ENCODE results near the gene OARD1.

OARD1 gene

DNA sequence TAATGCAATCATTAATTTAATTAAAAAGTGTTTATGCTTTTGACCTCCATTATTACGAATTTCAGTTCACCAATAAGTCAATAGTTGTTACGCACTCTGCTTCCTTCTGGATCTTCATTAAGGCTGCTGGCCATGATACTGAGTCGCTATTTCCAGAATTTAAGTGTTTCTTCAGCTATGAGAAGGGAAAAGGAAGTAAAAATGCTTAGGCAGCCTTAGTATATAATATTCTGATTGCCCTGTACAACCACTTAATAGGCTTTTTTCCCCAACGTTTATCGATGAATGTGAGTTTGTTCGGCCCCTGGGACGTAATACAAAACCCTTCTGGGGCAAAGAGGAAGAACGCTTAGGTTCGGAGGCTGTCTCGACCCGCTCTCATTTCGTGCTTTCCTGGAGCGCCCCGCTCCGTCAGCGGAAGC, 644 bp downstream of the OARD1 start:
- TF ChIP-seq JUND (IDR thresholded peaks at IDR 0.05; ENCODE audit: low read depth), result no peak
- no peak for DNase-seq (ENCODE audit: low read depth in 1 of 2, low spot score in 1 of 2)
- in situ Hi-C loops (cut with HindIII; ENCODE audit: low pct_unique_long_range_greater_than_20kb, low sequenced_read_pairs), result no loop called here

DNA sequence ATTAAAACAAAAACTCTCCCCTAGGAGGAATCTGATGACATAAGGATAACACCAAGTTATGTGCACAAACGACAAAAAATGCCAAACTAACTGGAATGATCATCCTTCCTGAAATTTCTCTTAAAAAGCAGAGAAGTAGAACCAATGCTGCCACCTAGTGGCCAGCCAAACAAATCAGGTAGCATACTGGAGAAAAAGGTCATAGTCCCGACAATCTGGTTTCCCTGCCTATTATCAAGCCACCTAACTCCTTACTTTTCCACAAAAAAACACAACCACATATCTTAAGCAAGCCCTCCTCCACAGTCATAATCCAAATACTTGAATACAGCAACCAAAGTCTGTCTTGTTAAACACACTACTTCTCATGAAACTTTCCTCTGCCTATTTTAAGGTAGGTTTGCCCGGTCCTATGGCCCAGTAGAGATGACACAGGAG, 5.3 kb downstream of the OARD1 start:
- in situ Hi-C loops (cut with HindIII; ENCODE audit: low pct_unique_long_range_greater_than_20kb, low sequenced_read_pairs), result no loop called here
- peak in 1 of 2 experiments; percentile 78 for DNase-seq (ENCODE audit: low read depth in 1 of 2, low spot score in 1 of 2)
- no peak for TF ChIP-seq JUND (IDR thresholded peaks at IDR 0.05; ENCODE audit: low read depth)

- DNase-seq (ENCODE audit: low read depth in 1 of 2, low spot score in 1 of 2), result no peak
- in situ Hi-C loops (cut with HindIII; ENCODE audit: low pct_unique_long_range_greater_than_20kb, low sequenced_read_pairs), result no loop called here
- TF ChIP-seq JUND (IDR thresholded peaks at IDR 0.05; ENCODE audit: low read depth), result no peak
These were observed 6.6 kb downstream of the OARD1 start for GRCh38 chr6:41065550-41066026.

- no peak for TF ChIP-seq JUND (IDR thresholded peaks at IDR 0.05; ENCODE audit: low read depth)
- no peak for DNase-seq (ENCODE audit: low read depth in 1 of 2, low spot score in 1 of 2)
- in situ Hi-C loops (cut with HindIII; ENCODE audit: low pct_unique_long_range_greater_than_20kb, low sequenced_read_pairs), result no loop called here
These were observed 7.3 kb downstream of the OARD1 start for GRCh38 chr6:41064841-41065240.

DNA sequence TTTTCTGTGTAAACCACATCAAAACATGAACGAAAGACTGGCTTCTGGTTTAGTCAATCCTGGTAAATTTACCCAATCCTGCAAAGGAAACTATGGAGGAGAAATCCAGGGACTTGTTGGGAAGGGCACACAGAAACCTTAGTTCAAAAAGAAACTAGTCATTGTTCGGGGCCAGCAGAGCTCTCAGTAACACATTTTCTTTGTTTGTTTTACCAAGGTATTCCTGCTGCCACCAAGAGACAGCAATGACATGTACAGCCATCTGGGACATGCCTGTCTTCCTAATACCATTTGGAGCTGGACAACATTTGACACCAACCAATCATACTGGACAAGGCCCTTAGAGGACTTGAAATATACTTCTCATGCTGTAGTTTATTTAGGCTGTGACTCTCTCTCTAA, 8.3 kb downstream of the OARD1 start:
- no peak for TF ChIP-seq JUND (IDR thresholded peaks at IDR 0.05; ENCODE audit: low read depth)
- DNase-seq (ENCODE audit: low read depth in 1 of 2, low spot score in 1 of 2), result peak in 1 of 2 experiments; percentile 19
- in situ Hi-C loops (cut with HindIII; ENCODE audit: low pct_unique_long_range_greater_than_20kb, low sequenced_read_pairs), result no loop called here

- DNase-seq (ENCODE audit: low read depth in 1 of 2, low spot score in 1 of 2), result no peak
- in situ Hi-C loops (cut with HindIII; ENCODE audit: low pct_unique_long_range_greater_than_20kb, low sequenced_read_pairs), result no loop called here
- TF ChIP-seq JUND (IDR thresholded peaks at IDR 0.05; ENCODE audit: low read depth), result no peak
These were observed 10.1 kb downstream of the OARD1 start for GRCh38 chr6:41062056-41062455.

- DNase-seq (ENCODE audit: low read depth in 1 of 2, low spot score in 1 of 2), result no peak
- in situ Hi-C loops (cut with HindIII; ENCODE audit: low pct_unique_long_range_greater_than_20kb, low sequenced_read_pairs), result no loop called here
- TF ChIP-seq JUND (IDR thresholded peaks at IDR 0.05; ENCODE audit: low read depth), result no peak
These were observed 10.9 kb downstream of the OARD1 start for GRCh38 chr6:41061196-41061726.

GRCh38 chr6:41059556-41059955, 12.6 kb downstream of the OARD1 start:
- no peak for DNase-seq (ENCODE audit: low read depth in 1 of 2, low spot score in 1 of 2)

GRCh38 chr6:41058783-41059181, 13.4 kb downstream of the OARD1 start:
- no peak for TF ChIP-seq JUND (IDR thresholded peaks at IDR 0.05; ENCODE audit: low read depth)
- in situ Hi-C loops (cut with HindIII; ENCODE audit: low pct_unique_long_range_greater_than_20kb, low sequenced_read_pairs), result no loop called here
- DNase-seq (ENCODE audit: low read depth in 1 of 2, low spot score in 1 of 2), result no peak

More at GRCh38 chr6:41059556-41059955, 12.6 kb downstream of the OARD1 start:
- in situ Hi-C loops (cut with HindIII; ENCODE audit: low pct_unique_long_range_greater_than_20kb, low sequenced_read_pairs), result no loop called here
- TF ChIP-seq JUND (IDR thresholded peaks at IDR 0.05; ENCODE audit: low read depth), result no peak

- TF ChIP-seq JUND (IDR thresholded peaks at IDR 0.05; ENCODE audit: low read depth), result no peak
- in situ Hi-C loops (cut with HindIII; ENCODE audit: low pct_unique_long_range_greater_than_20kb, low sequenced_read_pairs), result no loop called here
- no peak for DNase-seq (ENCODE audit: low read depth in 1 of 2, low spot score in 1 of 2)
These were observed 15.2 kb downstream of the OARD1 start for GRCh38 chr6:41056768-41057490.

DNA sequence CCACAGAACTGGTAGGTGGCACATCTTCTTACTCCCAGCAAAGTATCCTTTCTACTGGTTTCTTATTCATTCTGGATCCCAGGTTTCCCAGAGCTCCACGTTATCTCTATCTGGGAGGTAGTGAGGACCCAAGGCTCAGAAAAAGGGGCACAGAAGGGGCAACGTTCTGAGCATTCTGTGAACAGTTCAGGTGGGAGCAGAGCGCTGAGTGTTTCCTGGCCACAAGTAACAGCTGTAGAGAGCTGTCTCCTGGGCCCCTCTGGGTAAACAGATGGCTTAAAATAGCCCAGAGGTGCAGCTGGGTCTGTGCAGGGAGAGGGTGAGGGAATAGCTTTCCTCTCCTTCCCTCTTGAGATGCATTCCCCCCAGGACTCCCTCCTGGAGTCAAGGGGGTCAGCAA, 17.0 kb downstream of the OARD1 start:
- no peak for TF ChIP-seq JUND (IDR thresholded peaks at IDR 0.05; ENCODE audit: low read depth)
- in situ Hi-C loops (cut with HindIII; ENCODE audit: low pct_unique_long_range_greater_than_20kb, low sequenced_read_pairs), result no loop called here
- no peak for DNase-seq (ENCODE audit: low read depth in 1 of 2, low spot score in 1 of 2)

DNA sequence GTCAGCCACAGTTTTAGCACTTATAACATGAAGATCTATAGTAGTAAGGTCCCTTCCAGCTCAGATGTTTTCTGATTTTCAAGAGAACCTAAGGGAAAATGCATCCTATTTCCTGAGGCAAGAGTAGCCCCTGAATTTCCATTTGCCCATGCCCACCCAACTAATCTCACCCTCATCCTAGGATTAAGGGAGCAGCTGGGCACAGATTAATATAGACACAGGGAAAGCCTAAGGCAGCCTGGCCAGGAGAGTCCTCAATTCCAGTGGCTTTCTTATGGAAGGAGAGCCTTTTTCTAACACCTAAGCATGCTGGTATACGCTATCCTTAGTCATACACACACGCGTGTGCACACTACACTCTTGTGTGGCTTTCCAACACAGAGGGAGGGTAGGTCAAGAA, 17.6 kb downstream of the OARD1 start:
- in situ Hi-C loops (cut with HindIII; ENCODE audit: low pct_unique_long_range_greater_than_20kb, low sequenced_read_pairs), result no loop called here
- no peak for TF ChIP-seq JUND (IDR thresholded peaks at IDR 0.05; ENCODE audit: low read depth)
- DNase-seq (ENCODE audit: low read depth in 1 of 2, low spot score in 1 of 2), result no peak

- no peak for DNase-seq (ENCODE audit: low read depth in 1 of 2, low spot score in 1 of 2)
- no peak for TF ChIP-seq JUND (IDR thresholded peaks at IDR 0.05; ENCODE audit: low read depth)
- in situ Hi-C loops (cut with HindIII; ENCODE audit: low pct_unique_long_range_greater_than_20kb, low sequenced_read_pairs), result no loop called here
These were observed 19.1 kb downstream of the OARD1 start, which contains the start of gene APOBEC2 for GRCh38 chr6:41053041-41053440. Gene APOBEC2, plus strand, starts transcription at chr6:41053202. Its CDS starts 146 bp downstream, at chr6:41053348.

Measured in T47D (cell line).